Body of pancreas (tissue), 4 donors: ENCODE results near the gene SKIC8.

ENCODE experiments used
- CTCF ChIP-seq, 7 experiments: fragments of 450-650 bp in 4 of 7; fragments of 200-600 bp in 3 of 7; sonication (generic) in 3 of 7; IDR thresholded peaks; one replicate each; pipeline ENCODE4 v1.5.1; 2016 to 2019; ENCODE audit warnings: antibody characterized with exemption in 7 of 7
- POLR2A ChIP-seq, 3 donors: fragments of 450-650 bp; IDR thresholded peaks; one replicate each; pipeline ENCODE4 v1.6.1; 2016; ENCODE audit warnings: antibody characterized with exemption in 3 of 3, mild to moderate bottlenecking in 2 of 3

DNA sequence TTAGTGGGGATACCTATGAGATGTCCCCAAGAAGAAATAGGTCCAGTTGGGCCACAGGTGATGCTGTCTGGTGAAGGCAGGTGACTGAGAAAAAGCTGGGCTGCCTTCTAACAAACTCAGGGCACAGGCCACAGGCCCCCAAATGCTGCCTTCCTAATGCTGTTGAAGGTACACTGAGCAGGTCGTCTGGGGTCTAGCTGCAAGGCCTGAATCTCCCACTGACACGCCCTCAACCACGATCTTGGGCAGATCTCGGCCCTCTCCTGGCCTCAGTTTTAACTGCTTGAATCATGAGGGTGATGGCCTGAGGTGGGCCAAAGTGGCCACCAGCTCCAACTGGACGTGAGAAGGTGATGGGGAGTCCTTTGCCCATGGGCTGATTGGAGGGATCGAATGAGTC is 62.9 kb downstream of the SKIC8 start:
- TF ChIP-seq POLR2A (IDR thresholded peaks at IDR 0.05) (no peak), CTCF (IDR thresholded peaks at IDR 0.05) (no peak)
